ENCODE measurements around the gene CORO2A. TPM values are rescaled to one million over a fixed set of nuclear protein-coding genes. Genes with fewer than 3 reads are reported as not detected.

CORO2A gene
- total and polyA plus RNA-seq, 2 of the 8 experiments (the other 6 are each of a cell fraction or from before 2014, with no cell fraction given): 13.7 to 27.9 TPM

GRCh38 chr9:98229620-98230019 is 37.2 kb upstream of the CORO2A start:
- H2BK5ac ChIP-seq (ENCODE audit: low read depth, low read length): no peak overlapping the region
- no peak overlapping the region for H2BK20ac ChIP-seq (ENCODE audit: low read length)
- no peak overlapping the region for H3K23ac ChIP-seq (ENCODE audit: insufficient read length)
- no peak overlapping the region for H2AK5ac ChIP-seq (ENCODE audit: low read depth, low read length)
- no peak overlapping the region for H3K4me3 ChIP-seq (ENCODE audit: extremely low read depth in 1 of 4, insufficient read depth in 2 of 4, low read depth in 3 of 4, low read length in 4 of 4)
- H3K27ac ChIP-seq (ENCODE audit: low read depth, low read length): no peak overlapping the region
- H4K8ac ChIP-seq (ENCODE audit: extremely low read depth, insufficient read depth, low read length): no peak overlapping the region
- H3K27me3 ChIP-seq (replicated peaks in 1 of 4; ENCODE audit: control insufficient read depth in 3 of 4, extremely low read depth in 1 of 4, insufficient read depth in 3 of 4, low read length in 3 of 4): no peaks in the 10 kb centered on the region
- H3K9me3 ChIP-seq (ENCODE audit: insufficient read depth in 2 of 2, low read depth in 1 of 2, low read length in 1 of 2): no peaks in the 10 kb centered on the region
- H2BK120ac ChIP-seq (replicated peaks; ENCODE audit: low read depth, low read length): no peak overlapping the region
- peaks cover 2 to 19% (median 3%) of the 10 kb centered on the region in 4 experiments; a peak in 4 of 8 replicates for H3K36me3 ChIP-seq (ENCODE audit: control insufficient read depth in 2 of 4, insufficient read depth in 4 of 4, low read length in 3 of 4)
- H2BK15ac ChIP-seq (ENCODE audit: low read length): no peak overlapping the region
- H3K9ac ChIP-seq (replicated peaks in 1 of 4; ENCODE audit: extremely low read depth in 1 of 4, low read depth in 3 of 4, low read length in 3 of 4): no peak overlapping the region
- H2BK12ac ChIP-seq (ENCODE audit: low read depth, low read length): no peak overlapping the region
- TF ChIP-seq CTBP2 (IDR thresholded peaks at IDR 0.05; ENCODE audit: borderline replicate concordance, insufficient read depth, insufficient read length, low read length) (no peak), SRF (IDR thresholded peaks at IDR 0.05; ENCODE audit: low read depth, low read length) (no peak), POLR2AphosphoS5 (IDR thresholded peaks at IDR 0.05; ENCODE audit: low read depth, low read length) (no peak), CBX5 (IDR thresholded peaks at IDR 0.05; ENCODE audit: low read depth, low read length) (no peak), EP300 (IDR thresholded peaks at IDR 0.05; ENCODE audit: borderline replicate concordance in 1 of 2, low read depth in 2 of 2, low read length in 2 of 2) (no peak)
- no peak overlapping the region for H3K4me2 ChIP-seq (ENCODE audit: insufficient read depth in 1 of 2, low read depth in 2 of 2, low read length in 2 of 2)
- FAIRE-seq (no peak), DNase-seq (ENCODE audit: low read depth in 1 of 2, low spot score in 2 of 2) (no peak)
- H3K79me1 ChIP-seq (ENCODE audit: low read depth, low read length): no peaks in the 10 kb centered on the region
- no peak overlapping the region for H2AFZ ChIP-seq (ENCODE audit: low read length)
- H4K5ac ChIP-seq (ENCODE audit: insufficient read length, low read depth, low read length): no peak overlapping the region
- H3K4me1 ChIP-seq (replicated peaks in 1 of 4; ENCODE audit: control insufficient read depth in 3 of 4, insufficient read depth in 4 of 4, low read length in 3 of 4): no peaks in the 10 kb centered on the region
- H4K20me1 ChIP-seq (replicated peaks in 1 of 2; ENCODE audit: control insufficient read depth in 1 of 2, insufficient read depth in 2 of 2, low read length in 2 of 2): no peaks in the 10 kb centered on the region
- ChIA-PET POLR2A (ENCODE audit: partially characterized antibody) (interaction anchor here (1.1 to 1.7 kb wide), 6 partner anchors 9 to 19 kb away, joined by 3 to 6 read pairs (median 5); no protein-coding TSS in a partner anchor), CTCF (ENCODE audit: partially characterized antibody) (interaction anchor here (0.6 to 3.5 kb wide), 7 partner anchors 12 to 177 kb away, joined by 4 to 18 read pairs (median 5); partner anchors contain the start of gene TRIM14)
- H3K4ac ChIP-seq (replicated peaks; ENCODE audit: insufficient read length, low read depth, low read length): no peak overlapping the region
- 91% methylated on average over 3 of the region's 3 CpGs; no CpG with 5 or more reads in 1 of the 2 experiments for WGBS, 2 experiments (ENCODE audit: extremely low coverage in 1 of 2, insufficient coverage in 1 of 2, insufficient read length in 1 of 2, insufficient replicate concordance in 2 of 2, low coverage in 1 of 2, low lambda C conversion rate in 2 of 2, missing lambda C conversion rate in 1 of 2)
- H3K18ac ChIP-seq (ENCODE audit: extremely low read depth, low read length): no peak overlapping the region
- no peak overlapping the region for H4K91ac ChIP-seq (replicated peaks; ENCODE audit: insufficient read length, low read length)
- no peaks in the 10 kb centered on the region for H3K23me2 ChIP-seq (ENCODE audit: low read depth, low read length)
- no peaks in the 10 kb centered on the region for H3K79me2 ChIP-seq (ENCODE audit: control insufficient read depth in 1 of 2, insufficient read depth in 2 of 2, low read length in 2 of 2)
- H3K14ac ChIP-seq (ENCODE audit: insufficient read length): no peak overlapping the region
- H3K56ac ChIP-seq (replicated peaks; ENCODE audit: insufficient read length, low read depth, low read length): no peak overlapping the region
